Psoas muscle (tissue), 8 donors: Measurements from ENCODE around the gene TIGD2. TPM values are rescaled to one million over a fixed set of nuclear protein-coding genes. Genes with fewer than 3 reads are reported as not detected.

ENCODE experiments used
- ATAC-seq, 4 donors: fragments of 200-7000 bp; cut with Tn5 transposase; one replicate each; pipeline ENCODE4 v1.9.1; 2020; ENCODE audit warnings: moderate library complexity in 3 of 4, mild to moderate bottlenecking in 2 of 4
- DNase-seq, 2 donors: peaks; one replicate each; pipeline ENCODE4 v3.0.0-alpha.2; 2020
- H3K27ac ChIP-seq: fragments of 200-600 bp; one replicate; pipeline ENCODE4 v1.8.0; 2022
- H3K27me3 ChIP-seq, 3 donors: fragments of 200-600 bp in 1 of 3; one replicate each; pipeline versions ENCODE4 v1.6.1 to v1.8.0; 2013 to 2022; ENCODE audit warnings: low read length in 2 of 3, mild to moderate bottlenecking in 2 of 3, moderate library complexity in 1 of 3; ENCODE audit not compliant: insufficient read depth in 3 of 3
- H3K36me3 ChIP-seq, 2 donors: fragments of 200-600 bp in 1 of 2; one replicate each; pipeline versions ENCODE4 v1.6.1 to v1.8.0; 2013 to 2022; ENCODE audit warnings: low read depth in 1 of 2, mild to moderate bottlenecking in 1 of 2, moderate library complexity in 1 of 2; ENCODE audit not compliant: insufficient read depth in 1 of 2
- H3K4me1 ChIP-seq: fragments of 200-600 bp; one replicate; pipeline ENCODE4 v1.8.0; 2022
- H3K4me3 ChIP-seq: fragments of 200-600 bp; one replicate; pipeline ENCODE4 v1.8.0; 2022; ENCODE audit warnings: mild to moderate bottlenecking
- H3K9me3 ChIP-seq: fragments of 200-600 bp; one replicate; pipeline ENCODE4 v1.8.0; 2022
- CTCF ChIP-seq: fragments of 200-600 bp; IDR thresholded peaks from one replicate; pipeline ENCODE4 v1.8.0; 2022; ENCODE audit warnings: antibody characterized with exemption
- WGBS, 3 donors: extraction: QIAGEN DNeasy Blood & Tissue Kit; methylation state at CpG; one replicate each; pipeline versions ENCODE4 v1.1.6 to v1.1.7; 2013; 5-methylcytosine and 5-hydroxymethylcytosine counted together
- intact Hi-C, 2 donors: fragments of 100-400 bp; cut with DNase I; formaldehyde crosslinking; loops; one replicate each; pipeline versions ENCODE4 v1.11.0 to v1.14.2; 2022
- polyA plus RNA-seq, 3 donors: library from polyadenylated mRNA; stranded (reverse); fragments of 200-250 nt; gene quantifications; one replicate each; pipeline ENCODE4 v1.2.3, GENCODE V29; 2013
- total RNA-seq, 4 donors: library from RNA; stranded (reverse); fragmentation: NEBNext Ultra II Directional in 2 of 4; extraction: Animal tissue kit (Norgen Biotek cat#: 25700) in 2 of 4; gene quantifications; one replicate each; pipeline versions ENCODE4 v1.2.1 to v1.2.4, GENCODE V29; 2021 to 2023
- donor health status: healthy with polysubstance abuse.
- donor health status: DM: no; HTN: no; CAD: no; lungs with moderate emphysema.
- donor health status: Bipolar disorder and iron deficiency.
- donor health status: healthy.
- donor health status: DM: yes; HTN: yes; CAD: no.
- donor health status: DM: no; HTN: no; CAD: no.
- donor health status: DM: no; HTN: no; CAD: no.
- donor health status: DM: yes; HTN: yes; CAD: no.

Gene TIGD2
- total and polyA plus RNA-seq, 7 donors: 1.5 to 4.4 (median 2.3) TPM

- Histone ChIP-seq H3K9me3 (no peaks in the 10 kb centered on the region), H3K36me3 (no peaks in the 10 kb centered on the region), H3K27ac (no peak overlapping the region), H3K4me3 (no peak overlapping the region), H3K4me1 (no peaks in the 10 kb centered on the region), H3K27me3 (no peaks in the 10 kb centered on the region)
- TF ChIP-seq CTCF: no peak
- WGBS, 3 donors: 77 to 88% (median 81%) methylated on average over 2 of the region's 2 CpGs
- DNase-seq (no peak), ATAC-seq (no peak)
- intact Hi-C loops: no loop called here
Observed at GRCh38 chr4:89070041-89070440, 41.3 kb upstream of the TIGD2 start.

- no peaks in the 10 kb centered on the region for H3K4me1 ChIP-seq
- H3K9me3 ChIP-seq: no peaks in the 10 kb centered on the region
- ATAC-seq (no peak), DNase-seq (no peak)
- no peak overlapping the region for H3K4me3 ChIP-seq
- WGBS, 3 donors: 78 to 84% (median 83%) methylated on average over 3 of the region's 3 CpGs
- no peak for TF ChIP-seq CTCF
- no peaks in the 10 kb centered on the region for H3K36me3 ChIP-seq
- intact Hi-C loops: no loop called here
- no peaks in the 10 kb centered on the region for H3K27me3 ChIP-seq
- no peak overlapping the region for H3K27ac ChIP-seq
Observed at GRCh38 chr4:89071311-89071710, 40.0 kb upstream of the TIGD2 start.

- intact Hi-C loops: no loop called here
- Histone ChIP-seq H3K36me3 (no peaks in the 10 kb centered on the region), H3K4me1 (no peaks in the 10 kb centered on the region), H3K4me3 (no peak overlapping the region), H3K27ac (no peak overlapping the region), H3K9me3 (peaks cover 5% of the 10 kb centered on the region), H3K27me3 (no peaks in the 10 kb centered on the region)
- ATAC-seq: no peak
- TF ChIP-seq CTCF: no peak
- 52 to 90% (median 82%) methylated on average over 1 of the region's 1 CpG for WGBS, 3 donors
- DNase-seq: no peak
Observed at GRCh38 chr4:89072921-89073320, 38.4 kb upstream of the TIGD2 start.

- ATAC-seq: no peak
- intact Hi-C loops: no loop called here
- Histone ChIP-seq H3K27ac (no peak overlapping the region), H3K4me1 (no peaks in the 10 kb centered on the region), H3K4me3 (no peak overlapping the region), H3K9me3 (peaks cover 13% of the 10 kb centered on the region), H3K27me3 (no peaks in the 10 kb centered on the region), H3K36me3 (no peaks in the 10 kb centered on the region)
- TF ChIP-seq CTCF: no peak
- no peak for DNase-seq
Observed at GRCh38 chr4:89077761-89078160, 33.6 kb upstream of the TIGD2 start.

- Histone ChIP-seq H3K9me3 (peaks cover 13% of the 10 kb centered on the region), H3K27ac (no peak overlapping the region), H3K4me1 (no peaks in the 10 kb centered on the region), H3K27me3 (no peaks in the 10 kb centered on the region), H3K4me3 (no peak overlapping the region), H3K36me3 (no peaks in the 10 kb centered on the region)
- DNase-seq (no peak), ATAC-seq (no peak)
- WGBS, 3 donors: 93 to 98% (median 96%) methylated on average over 1 of the region's 1 CpG
- intact Hi-C loops: no loop called here
- TF ChIP-seq CTCF: no peak
Observed at GRCh38 chr4:89078300-89078699, 33.0 kb upstream of the TIGD2 start.
